ENCODE data around the gene EFNA1. TPM values are rescaled to one million over a fixed set of nuclear protein-coding genes. Genes with fewer than 3 reads are reported as not detected.

The EFNA1 gene
- total RNA-seq, result 5.6 TPM

GRCh38 chr1:155127105-155127966, at the start of gene EFNA1:
Gene EFNA1 (plus strand): TSS chr1:155127876. CDS start chr1:155127978, 102 bp downstream.

GRCh38 chr1:155078469-155079209, 49.0 kb upstream of the EFNA1 start, which contains the start of gene EFNA3:
Gene EFNA3 (plus strand): TSS chr1:155078837. CDS start chr1:155078942, 105 bp downstream.

DNA sequence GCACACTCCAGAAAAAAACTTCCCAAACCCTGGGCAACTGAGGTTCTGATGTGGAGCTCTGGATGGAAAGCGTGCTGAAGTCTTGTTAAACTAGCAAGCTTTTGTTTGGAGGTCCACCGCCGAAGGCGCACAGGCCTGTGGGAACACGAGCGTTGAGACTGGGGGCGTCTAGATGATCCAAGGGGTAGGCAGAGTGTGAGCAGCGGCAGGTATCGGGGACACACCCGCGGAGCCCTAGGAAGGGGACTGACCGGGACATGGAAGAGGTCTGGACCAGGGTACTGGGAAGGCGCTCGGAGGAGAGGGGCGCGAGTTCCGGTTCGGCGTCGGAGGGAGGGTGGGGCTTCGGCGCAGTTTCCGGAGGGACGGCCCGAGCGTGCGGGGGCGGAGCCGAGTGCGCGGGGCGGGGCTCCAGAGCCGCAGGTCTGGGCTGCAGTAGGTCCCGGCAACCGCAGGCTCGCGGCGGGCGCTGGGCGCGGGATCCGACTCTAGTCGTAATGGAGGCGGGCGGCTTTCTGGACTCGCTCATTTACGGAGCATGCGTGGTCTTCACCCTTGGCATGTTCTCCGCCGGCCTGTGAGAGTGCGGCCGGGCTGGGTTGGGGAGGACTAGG, 7.8 kb downstream of the EFNA1 start, which contains the start of gene SLC50A1:
Gene SLC50A1, plus strand, starts transcription at position 438 of the 614 bp plus-strand sequence. Its CDS starts 60 bp downstream, at position 498.

GRCh38 chr1:155139895-155140629, 12.4 kb downstream of the EFNA1 start, which contains the start of gene DPM3:
Gene DPM3 (minus strand): TSS chr1:155140531. CDS start chr1:155140240, 291 bp downstream.

GRCh38 chr1:155172732-155173477, 45.2 kb downstream of the EFNA1 start, which contains the start of gene KRTCAP2:
Gene KRTCAP2 (minus strand): TSS chr1:155173304. CDS start chr1:155173224, 80 bp downstream.

GRCh38 chr1:155173478-155174323, 46.0 kb downstream of the EFNA1 start, which contains the start of gene TRIM46:
Gene TRIM46 (plus strand): TSS chr1:155173849. CDS start chr1:155173967, 118 bp downstream.

Small RNA genes within 50 kb of the gene (small RNA-seq; reads per million reads assigned to genes)
- gene HMGN2P18 (ENCODE audit: low replicate concordance) (not detected), gene RF00019 (ENCODE audit: low replicate concordance) (not detected)

Other genes starting within 250 kb of the EFNA1 start
- gene PMVK, start 191.2 kb upstream of the EFNA1 start, total RNA-seq, result 15.0 TPM
- gene PBXIP1, start 171.8 kb upstream of the EFNA1 start, total RNA-seq, result 20.0 TPM
- gene PYGO2, start 166.1 kb upstream of the EFNA1 start, total RNA-seq, result 15.0 TPM
- gene SHC1, start 157.1 kb upstream of the EFNA1 start, total RNA-seq, result 8.8 TPM
- 15.0 TPM for gene CKS1B, start 153.2 kb upstream of the EFNA1 start, total RNA-seq
- gene FLAD1, start 144.5 kb upstream of the EFNA1 start, total RNA-seq, result 23.8 TPM
- gene LENEP, start 134.3 kb upstream of the EFNA1 start, total RNA-seq, result 2.5 TPM
- 0.94 TPM for gene ZBTB7B, start 125.1 kb upstream of the EFNA1 start, total RNA-seq
- not detected for gene DCST2, start 94.1 kb upstream of the EFNA1 start, total RNA-seq
- gene DCST1, start 94.1 kb upstream of the EFNA1 start, total RNA-seq, result not detected
- 27.9 TPM for gene ADAM15, start 76.6 kb upstream of the EFNA1 start, total RNA-seq
- 0.63 TPM for gene EFNA4, start 64.1 kb upstream of the EFNA1 start, total RNA-seq
- 11.3 TPM for gene EFNA3, start 49.0 kb upstream of the EFNA1 start, total RNA-seq
- 7.5 TPM for gene SLC50A1, start 8.0 kb downstream of the EFNA1 start, total RNA-seq
- gene DPM3, start 12.7 kb downstream of the EFNA1 start, total RNA-seq, result 12.5 TPM
- 37.2 TPM for gene KRTCAP2, start 45.4 kb downstream of the EFNA1 start, total RNA-seq
- gene TRIM46, start 46.0 kb downstream of the EFNA1 start, total RNA-seq, result 36.3 TPM
- gene THBS3, start 80.0 kb downstream of the EFNA1 start, total RNA-seq, result 17.2 TPM
- 16.6 TPM for gene MTX1, start 80.8 kb downstream of the EFNA1 start, total RNA-seq
- 8.8 TPM for gene ENTREP3, start 127.6 kb downstream of the EFNA1 start, total RNA-seq
- gene SCAMP3, start 134.5 kb downstream of the EFNA1 start, total RNA-seq, result 22.8 TPM
- 46.3 TPM for gene CLK2, start 145.6 kb downstream of the EFNA1 start, total RNA-seq
- 27.2 TPM for gene HCN3, start 149.6 kb downstream of the EFNA1 start, total RNA-seq
- not detected for gene PKLR, start 173.6 kb downstream of the EFNA1 start, total RNA-seq
- 119 TPM for gene FDPS, start 181.0 kb downstream of the EFNA1 start, total RNA-seq
- 62.6 TPM for gene RUSC1, start 193.0 kb downstream of the EFNA1 start, total RNA-seq

All from parietal lobe (tissue), 2 donors.